Tibial artery (tissue), 4 donors: ENCODE measurements around the gene CCDC69.

Experiments used
- DNase-seq, 2 donors: peaks; one replicate each; pipeline ENCODE4 v3.0.0-alpha.2; 2019
- H3K27ac ChIP-seq, 2 donors: fragments of 200-600 bp; sonication (generic) in 1 of 2; 1 replicate in 1 of 2; 2 replicates in 1 of 2; pipeline ENCODE4 v1.5.1; 2018 to 2019; ENCODE audit warnings: mild to moderate bottlenecking in 1 of 2
- H3K27me3 ChIP-seq, 2 donors: fragments of 200-600 bp; sonication (generic) in 1 of 2; one replicate each; pipeline versions ENCODE4 v1.5.1 to v1.6.0; 2016 to 2019
- H3K36me3 ChIP-seq, 3 donors: fragments of 200-600 bp; sonication (generic) in 2 of 3; one replicate each; pipeline ENCODE4 v1.5.1; 2016 to 2019; ENCODE audit warnings: mild to moderate bottlenecking in 2 of 3
- H3K4me1 ChIP-seq, 4 donors: fragments of 200-600 bp; sonication (generic) in 2 of 4; 1 replicate in 3 of 4; 2 replicates in 1 of 4; pipeline ENCODE4 v1.5.1; 2016 to 2019
- H3K4me3 ChIP-seq, 2 donors: fragments of 200-600 bp; sonication (generic) in 1 of 2; 1 replicate in 1 of 2; 2 replicates in 1 of 2; pipeline ENCODE4 v1.5.1; 2018 to 2019; ENCODE audit warnings: mild to moderate bottlenecking in 2 of 2
- H3K9me3 ChIP-seq, 3 donors: fragments of 200-600 bp; sonication (generic) in 1 of 3; one replicate each; pipeline ENCODE4 v1.5.1; 2016 to 2019
- intact Hi-C: fragments of 100-400 bp; cut with DNase I; formaldehyde crosslinking; loops from one replicate; pipeline ENCODE4 v1.15.0; 2023; ENCODE audit warnings: low total_unique reads
- TF ChIP-seq, protein P1 (sequence below), 2 experiments: fragments of 200-600 bp in 1 of 2; fragments of 450-650 bp in 1 of 2; IDR thresholded peaks; one replicate each; pipeline ENCODE4 v1.5.1; 2017 to 2019; ENCODE audit warnings: antibody characterized with exemption in 2 of 2, mild to moderate bottlenecking in 1 of 2, moderate library complexity in 1 of 2

Gene CCDC69

DNA sequence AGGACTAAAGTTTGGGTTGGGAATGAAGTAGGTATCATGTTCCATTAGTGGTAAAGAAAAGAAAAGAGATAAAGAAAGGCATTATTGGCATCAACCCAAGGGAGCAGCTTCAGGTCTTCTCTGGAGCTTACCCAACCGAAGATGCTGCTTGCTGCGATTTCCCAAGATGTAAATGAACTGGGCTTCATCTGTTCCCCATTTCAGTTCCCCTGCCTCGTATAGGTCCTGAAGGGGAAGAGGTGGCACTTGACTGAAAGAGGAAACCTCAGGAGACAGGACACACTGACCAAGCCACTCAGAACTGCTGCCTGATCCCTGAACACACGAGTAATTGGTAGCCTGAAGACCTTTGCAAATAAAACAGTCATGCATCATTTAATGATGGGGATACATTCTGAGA lies 90.9 kb downstream of the CCDC69 start:
- peaks cover 96 to 100% (median 100%) of the 10 kb centered on the region in 3 donors for H3K36me3 ChIP-seq
- no peak overlapping the region for H3K4me3 ChIP-seq
- H3K27ac ChIP-seq: no peak overlapping the region
- no peak for DNase-seq
- H3K27me3 ChIP-seq: no peaks in the 10 kb centered on the region
- intact Hi-C loops: no loop called here
- no peaks in the 10 kb centered on the region for H3K9me3 ChIP-seq
- TF ChIP-seq, protein P1, sequence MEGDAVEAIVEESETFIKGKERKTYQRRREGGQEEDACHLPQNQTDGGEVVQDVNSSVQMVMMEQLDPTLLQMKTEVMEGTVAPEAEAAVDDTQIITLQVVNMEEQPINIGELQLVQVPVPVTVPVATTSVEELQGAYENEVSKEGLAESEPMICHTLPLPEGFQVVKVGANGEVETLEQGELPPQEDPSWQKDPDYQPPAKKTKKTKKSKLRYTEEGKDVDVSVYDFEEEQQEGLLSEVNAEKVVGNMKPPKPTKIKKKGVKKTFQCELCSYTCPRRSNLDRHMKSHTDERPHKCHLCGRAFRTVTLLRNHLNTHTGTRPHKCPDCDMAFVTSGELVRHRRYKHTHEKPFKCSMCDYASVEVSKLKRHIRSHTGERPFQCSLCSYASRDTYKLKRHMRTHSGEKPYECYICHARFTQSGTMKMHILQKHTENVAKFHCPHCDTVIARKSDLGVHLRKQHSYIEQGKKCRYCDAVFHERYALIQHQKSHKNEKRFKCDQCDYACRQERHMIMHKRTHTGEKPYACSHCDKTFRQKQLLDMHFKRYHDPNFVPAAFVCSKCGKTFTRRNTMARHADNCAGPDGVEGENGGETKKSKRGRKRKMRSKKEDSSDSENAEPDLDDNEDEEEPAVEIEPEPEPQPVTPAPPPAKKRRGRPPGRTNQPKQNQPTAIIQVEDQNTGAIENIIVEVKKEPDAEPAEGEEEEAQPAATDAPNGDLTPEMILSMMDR (IDR thresholded peaks at IDR 0.05): no peak
- no peaks in the 10 kb centered on the region for H3K4me1 ChIP-seq
